RWPE2 (cell line): ENCODE data around the gene SMYD3.

Experiments used
- ATAC-seq: fragments of 200-7000 bp; cut with Tn5 transposase; 3 replicates; pipeline ENCODE4 v1.9.1; 2021; ENCODE audit warnings: low read depth
- DNase-seq: peaks from one replicate; pipeline ENCODE4 v3.0.0-alpha.2; 2020; ENCODE audit warnings: low spot score
- H3K27ac ChIP-seq: fragments of 450-650 bp; 2 replicates; pipeline ENCODE4 v1.5.1; 2017; ENCODE audit warnings: mild to moderate bottlenecking; ENCODE audit not compliant: poor library complexity, severe bottlenecking
- H3K27me3 ChIP-seq: fragments of 250-450 bp; sonication (Bioruptor Pico); 2 replicates; pipeline ENCODE4 v1.5.1; 2021; ENCODE audit warnings: mild to moderate bottlenecking, moderate library complexity; ENCODE audit not compliant: insufficient read depth, poor library complexity, severe bottlenecking
- H3K36me3 ChIP-seq: fragments of 250-450 bp; sonication (Bioruptor Pico); 2 replicates; pipeline ENCODE4 v1.5.1; 2020; ENCODE audit warnings: low read depth, mild to moderate bottlenecking, moderate library complexity
- H3K4me1 ChIP-seq: fragments of 250-450 bp; sonication (Bioruptor Pico); 2 replicates; pipeline ENCODE4 v1.5.1; 2021; ENCODE audit warnings: mild to moderate bottlenecking, moderate library complexity; ENCODE audit not compliant: insufficient read depth, poor library complexity, severe bottlenecking
- H3K4me3 ChIP-seq: fragments of 250-450 bp; sonication (Bioruptor Pico); 2 replicates; pipeline ENCODE4 v1.5.1; 2021; ENCODE audit warnings: mild to moderate bottlenecking, moderate library complexity; ENCODE audit not compliant: severe bottlenecking
- H3K9me3 ChIP-seq: fragments of 250-450 bp; sonication (Bioruptor Pico); 2 replicates; pipeline ENCODE4 v1.5.1; 2021; ENCODE audit warnings: mild to moderate bottlenecking, moderate library complexity; ENCODE audit not compliant: severe bottlenecking
- TF ChIP-seq, protein P1 (sequence below): fragments of 450-650 bp; IDR thresholded peaks from one replicate; pipeline ENCODE4 v1.5.1; 2017; ENCODE audit warnings: mild to moderate bottlenecking, moderate library complexity; ENCODE audit not compliant: poor library complexity, severe bottlenecking

SMYD3 gene

GRCh38 chr1:246122071-246122470 is 385.0 kb downstream of the SMYD3 start:
- Histone ChIP-seq H3K27me3 (no peaks in the 10 kb centered on the region), H3K4me3 (no peak overlapping the region), H3K27ac (no peak overlapping the region), H3K4me1 (no peaks in the 10 kb centered on the region), H3K36me3 (no peaks in the 10 kb centered on the region), H3K9me3 (no peaks in the 10 kb centered on the region)
- no peak for ATAC-seq
- TF ChIP-seq, protein P1, sequence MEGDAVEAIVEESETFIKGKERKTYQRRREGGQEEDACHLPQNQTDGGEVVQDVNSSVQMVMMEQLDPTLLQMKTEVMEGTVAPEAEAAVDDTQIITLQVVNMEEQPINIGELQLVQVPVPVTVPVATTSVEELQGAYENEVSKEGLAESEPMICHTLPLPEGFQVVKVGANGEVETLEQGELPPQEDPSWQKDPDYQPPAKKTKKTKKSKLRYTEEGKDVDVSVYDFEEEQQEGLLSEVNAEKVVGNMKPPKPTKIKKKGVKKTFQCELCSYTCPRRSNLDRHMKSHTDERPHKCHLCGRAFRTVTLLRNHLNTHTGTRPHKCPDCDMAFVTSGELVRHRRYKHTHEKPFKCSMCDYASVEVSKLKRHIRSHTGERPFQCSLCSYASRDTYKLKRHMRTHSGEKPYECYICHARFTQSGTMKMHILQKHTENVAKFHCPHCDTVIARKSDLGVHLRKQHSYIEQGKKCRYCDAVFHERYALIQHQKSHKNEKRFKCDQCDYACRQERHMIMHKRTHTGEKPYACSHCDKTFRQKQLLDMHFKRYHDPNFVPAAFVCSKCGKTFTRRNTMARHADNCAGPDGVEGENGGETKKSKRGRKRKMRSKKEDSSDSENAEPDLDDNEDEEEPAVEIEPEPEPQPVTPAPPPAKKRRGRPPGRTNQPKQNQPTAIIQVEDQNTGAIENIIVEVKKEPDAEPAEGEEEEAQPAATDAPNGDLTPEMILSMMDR = no peak
- no peak for DNase-seq

GRCh38 chr1:246121533-246121932 is 385.5 kb downstream of the SMYD3 start:
- Histone ChIP-seq H3K27me3 (no peaks in the 10 kb centered on the region), H3K4me1 (no peaks in the 10 kb centered on the region), H3K4me3 (no peak overlapping the region), H3K9me3 (no peaks in the 10 kb centered on the region), H3K27ac (no peak overlapping the region), H3K36me3 (no peaks in the 10 kb centered on the region)
- DNase-seq (no peak), ATAC-seq (no peak)
- TF ChIP-seq, protein P1 = no peak

DNA sequence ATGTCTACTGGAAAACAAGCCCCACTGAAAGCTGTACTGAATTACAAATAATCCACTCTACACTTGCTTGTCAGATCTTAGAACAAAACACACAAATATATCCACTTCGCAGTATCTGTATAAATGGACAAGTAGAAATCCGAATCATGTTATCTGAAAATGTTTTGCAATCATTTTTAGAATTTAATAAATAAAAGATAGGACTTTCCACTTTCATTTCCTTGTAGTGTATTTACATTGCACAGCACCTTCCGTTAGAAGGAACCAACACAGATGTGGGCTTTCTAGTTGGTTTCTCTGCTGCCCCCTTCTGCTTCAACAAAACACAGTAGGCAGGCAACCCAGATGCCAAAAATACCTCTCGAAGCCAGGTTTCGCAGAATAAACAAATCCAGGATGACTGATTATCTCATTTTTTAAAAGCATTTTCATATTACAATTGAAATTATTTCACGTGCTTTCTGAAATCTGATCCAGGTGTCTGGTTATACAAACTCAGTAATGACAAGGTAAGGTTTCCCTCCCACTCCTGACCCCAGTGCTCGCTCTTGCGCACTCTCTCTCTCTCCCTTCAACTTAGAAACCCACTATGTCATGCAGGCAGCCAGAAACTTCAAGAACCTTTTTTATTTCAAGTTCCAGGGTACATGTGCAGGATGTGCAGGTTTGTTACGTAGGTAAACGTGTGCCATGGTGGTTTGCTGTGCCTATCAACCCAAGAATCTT is 389.9 kb downstream of the SMYD3 start:
- TF ChIP-seq, protein P1 = peak; percentile 39
- H3K4me1 ChIP-seq = no peaks in the 10 kb centered on the region
- no peak overlapping the region for H3K27ac ChIP-seq
- DNase-seq = no peak
- no peaks in the 10 kb centered on the region for H3K27me3 ChIP-seq
- no peak overlapping the region for H3K4me3 ChIP-seq
- ATAC-seq = peak; percentile 40; the same call in 1 of the 3 replicates
- H3K36me3 ChIP-seq = no peaks in the 10 kb centered on the region
- no peaks in the 10 kb centered on the region for H3K9me3 ChIP-seq

DNA sequence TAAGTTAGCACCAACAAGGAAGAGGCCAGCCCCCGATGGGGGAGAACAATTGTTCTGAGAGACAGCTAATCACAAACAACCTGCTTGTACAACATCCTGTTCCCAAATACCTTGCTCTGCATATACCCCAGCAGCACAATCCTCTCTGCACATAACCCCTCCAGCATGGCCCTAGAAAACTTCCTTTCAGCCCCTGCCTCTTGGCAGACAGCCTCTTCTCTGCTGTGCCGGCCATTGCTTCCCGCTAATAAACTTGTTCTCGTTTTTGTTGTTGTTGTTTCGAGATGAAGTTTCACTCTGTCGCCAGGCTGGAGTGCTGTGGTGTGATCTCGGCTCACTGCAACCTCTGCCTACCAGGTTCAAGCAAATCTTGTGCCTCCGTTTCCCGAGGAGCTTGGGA is 392.7 kb downstream of the SMYD3 start:
- no peaks in the 10 kb centered on the region for H3K4me1 ChIP-seq
- no peaks in the 10 kb centered on the region for H3K9me3 ChIP-seq
- H3K4me3 ChIP-seq = no peak overlapping the region
- DNase-seq = no peak
- no peak for ATAC-seq
- H3K27ac ChIP-seq = no peak overlapping the region
- H3K27me3 ChIP-seq = no peaks in the 10 kb centered on the region
- H3K36me3 ChIP-seq = no peaks in the 10 kb centered on the region
- TF ChIP-seq, protein P1 = no peak

- Histone ChIP-seq H3K27me3 (no peaks in the 10 kb centered on the region), H3K4me3 (no peak overlapping the region), H3K4me1 (no peaks in the 10 kb centered on the region), H3K27ac (no peak overlapping the region), H3K36me3 (no peaks in the 10 kb centered on the region), H3K9me3 (no peaks in the 10 kb centered on the region)
- no peak for ATAC-seq
- TF ChIP-seq, protein P1 = no peak
- no peak for DNase-seq
Observed at GRCh38 chr1:246113555-246114095, 393.5 kb downstream of the SMYD3 start.
